ENCODE results near the gene MORN3.
"Not testable (repeated sequence)": the region's sequence is repeated elsewhere in the genome, so short reads cannot be mapped to it uniquely, and the experiment has no call there.

The MORN3 gene

DNA sequence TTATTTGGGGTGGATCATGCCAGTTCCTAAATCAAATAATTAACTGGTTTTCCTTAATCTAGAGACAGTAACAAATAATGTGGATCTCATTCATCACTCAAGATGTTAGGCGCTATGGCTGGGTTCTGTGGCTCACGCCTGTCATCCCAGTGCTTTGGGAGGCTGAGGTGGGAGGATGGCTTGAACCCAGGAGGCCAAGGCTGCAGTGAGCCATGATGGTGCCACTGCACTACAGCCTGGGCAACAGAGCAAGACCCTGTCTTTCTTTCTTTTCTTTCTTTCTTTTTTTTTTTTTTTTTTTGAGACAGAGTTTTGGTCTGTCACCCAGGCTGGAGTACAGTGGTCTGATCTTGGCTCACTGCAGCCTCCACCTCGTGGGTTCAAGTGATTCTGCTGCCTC, 23.3 kb upstream of the MORN3 start:
- not testable (repeated sequence) for DNase-seq (ENCODE audit: low spot score)

DNA sequence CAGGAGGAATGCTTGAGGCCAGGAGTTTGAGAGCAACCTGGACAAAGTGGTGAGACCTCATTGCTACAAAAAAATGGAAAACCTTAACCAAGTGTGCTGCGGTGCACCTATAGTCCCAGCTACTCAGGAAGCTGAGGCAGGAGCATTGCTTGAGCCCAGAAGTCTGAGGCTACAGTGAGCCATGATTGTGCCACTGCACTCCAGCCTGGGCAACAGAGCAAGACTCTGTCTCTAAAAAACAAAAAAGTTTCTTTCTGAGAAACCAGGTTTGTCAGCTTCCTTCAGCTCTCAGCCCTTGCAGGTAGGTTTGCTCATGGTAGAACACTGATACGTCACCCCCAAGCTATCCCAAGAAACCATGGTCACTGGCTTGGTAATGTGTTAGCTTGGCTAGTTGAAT, 20.0 kb upstream of the MORN3 start:
- no peak for DNase-seq (ENCODE audit: low spot score)

DNA sequence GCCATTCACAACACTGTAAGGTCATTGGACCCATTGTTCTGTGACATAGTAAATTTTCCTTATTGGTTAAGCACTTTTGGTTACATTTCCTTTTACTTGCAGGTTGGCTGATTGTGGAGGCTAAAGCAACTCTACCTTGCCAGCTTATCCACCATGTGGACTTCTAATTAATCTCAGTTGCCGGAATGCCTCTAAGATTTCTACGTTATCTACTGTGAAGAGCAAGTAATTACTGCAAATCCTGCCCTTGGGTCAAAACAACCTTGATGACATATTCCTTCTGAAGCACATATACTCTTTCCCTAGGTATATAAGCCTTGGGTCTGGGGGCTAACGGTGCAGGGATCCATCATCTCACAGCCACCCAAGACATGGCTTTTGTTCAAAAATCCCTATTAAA, 19.5 kb upstream of the MORN3 start:
- DNase-seq (ENCODE audit: low spot score): no peak

DNA sequence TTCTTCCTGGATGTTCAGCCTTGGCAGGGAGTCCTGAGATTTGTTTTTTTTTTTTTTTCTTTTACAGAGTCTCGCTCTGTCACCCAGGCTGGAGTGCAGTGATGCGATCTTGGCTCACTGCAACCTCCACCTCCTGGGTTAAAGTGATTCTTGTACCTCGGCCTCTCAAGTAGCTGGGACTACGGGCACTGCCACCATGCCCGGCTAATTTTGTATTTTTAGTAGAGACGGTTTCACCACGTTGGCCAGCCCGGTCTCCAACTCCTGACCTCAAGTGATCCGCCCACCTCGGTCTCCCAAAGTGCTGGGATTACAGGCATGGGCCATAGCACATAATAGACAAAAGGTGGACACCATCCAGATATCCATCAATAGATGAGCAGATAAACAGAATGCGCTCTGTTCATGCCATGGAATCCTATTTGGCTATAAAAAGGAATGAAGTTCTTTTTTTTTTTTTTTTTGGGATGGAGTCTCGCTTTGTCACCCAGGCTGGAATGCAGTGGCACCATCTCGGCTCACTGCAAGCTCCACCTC, 10.3 kb upstream of the MORN3 start:
- not testable (repeated sequence) for DNase-seq (ENCODE audit: low spot score)

DNA sequence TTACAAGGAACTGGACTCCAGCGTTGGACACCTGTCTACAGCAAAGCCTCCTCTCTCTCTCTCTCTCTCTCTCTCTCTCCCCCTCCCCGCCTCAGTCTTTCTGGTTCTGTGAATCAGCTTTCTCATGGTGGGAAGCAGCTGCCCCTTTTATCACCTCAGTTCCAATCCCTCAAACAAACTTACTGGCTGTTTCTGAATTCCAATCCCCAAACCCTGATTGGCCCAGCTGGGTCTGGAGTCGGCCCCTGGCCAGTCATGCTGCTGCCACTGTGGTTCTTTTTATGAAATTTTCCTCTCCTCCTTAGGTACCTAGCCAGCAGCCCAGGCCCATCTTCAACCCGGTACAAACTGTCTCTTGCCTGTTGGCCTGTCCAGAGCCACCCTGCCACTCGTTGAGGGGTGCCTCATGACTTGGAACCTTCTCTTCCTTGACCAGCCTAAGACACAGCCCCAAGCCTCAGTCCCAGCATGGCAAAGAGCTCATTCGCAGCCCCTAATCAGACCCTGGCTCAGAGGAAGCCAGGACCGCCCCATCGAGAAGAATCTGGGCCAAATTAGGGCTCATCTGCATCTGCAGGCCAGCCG, 9.4 kb upstream of the MORN3 start:
- DNase-seq (ENCODE audit: low spot score): no peak

DNA sequence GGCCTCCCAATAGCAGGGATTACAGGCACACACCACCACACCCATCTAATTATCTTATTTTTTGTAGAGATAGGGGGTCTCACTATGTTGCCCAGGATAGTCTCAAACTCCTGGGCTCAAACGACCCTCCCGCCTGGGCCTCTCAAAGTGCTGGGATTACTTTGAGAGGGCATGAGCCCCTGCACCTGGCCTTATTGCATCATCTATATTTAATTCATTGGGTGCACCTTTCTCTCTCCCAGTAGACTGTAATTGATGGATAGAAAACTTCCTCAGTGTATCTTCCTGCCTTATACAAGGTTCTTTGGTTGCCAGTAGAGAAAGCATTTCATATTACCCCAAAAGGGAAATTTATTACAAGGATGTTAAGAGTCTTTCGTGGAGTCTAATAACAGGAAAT, 8.9 kb upstream of the MORN3 start:
- no peak for DNase-seq (ENCODE audit: low spot score)

DNA sequence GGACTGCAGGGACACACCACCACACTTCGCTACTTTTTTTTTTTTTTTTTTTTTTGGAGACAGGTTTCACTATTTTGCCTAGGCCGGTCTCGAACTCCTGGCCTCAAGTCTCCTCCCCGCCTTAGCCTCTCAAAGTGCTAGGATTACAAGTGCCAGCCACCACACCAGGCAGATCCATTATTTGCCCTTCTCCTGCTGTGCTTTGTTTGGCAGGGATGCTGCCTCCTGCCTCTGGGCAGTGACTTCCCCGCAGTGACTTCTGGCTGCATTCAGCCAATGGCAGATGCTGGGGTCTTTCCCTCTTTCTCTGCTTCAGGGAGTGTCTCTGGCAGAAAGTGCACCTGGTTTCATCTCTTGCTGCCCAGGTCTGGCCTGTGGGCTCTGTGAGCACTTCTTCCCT, 6.7 kb upstream of the MORN3 start:
- DNase-seq (ENCODE audit: low spot score): no peak

DNA sequence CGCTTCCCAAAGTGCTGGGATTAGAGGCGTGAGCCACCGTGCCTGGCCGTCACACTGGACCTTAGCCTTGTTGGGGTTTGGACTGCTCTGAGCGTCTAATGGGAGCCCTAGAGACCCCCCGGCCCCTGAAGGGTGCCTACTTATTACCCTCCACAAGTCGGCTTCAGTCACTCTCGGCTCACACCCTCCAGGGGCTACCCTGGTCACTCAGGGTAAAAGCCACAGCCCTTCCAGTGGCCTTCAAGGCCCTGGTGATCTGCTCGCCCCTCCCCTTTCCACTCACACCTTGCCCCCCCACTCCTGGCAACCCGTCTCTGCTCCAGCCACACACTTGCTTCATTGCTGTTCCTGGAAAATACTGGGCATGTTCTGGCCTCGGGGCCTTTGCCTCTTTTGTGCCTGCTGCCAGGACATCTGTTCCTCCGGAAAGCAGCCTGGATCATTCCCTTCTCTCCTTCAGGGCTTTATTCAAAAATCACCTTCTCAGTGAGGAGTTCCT, 3.6 kb upstream of the MORN3 start:
- DNase-seq (ENCODE audit: low spot score): no peak

DNA sequence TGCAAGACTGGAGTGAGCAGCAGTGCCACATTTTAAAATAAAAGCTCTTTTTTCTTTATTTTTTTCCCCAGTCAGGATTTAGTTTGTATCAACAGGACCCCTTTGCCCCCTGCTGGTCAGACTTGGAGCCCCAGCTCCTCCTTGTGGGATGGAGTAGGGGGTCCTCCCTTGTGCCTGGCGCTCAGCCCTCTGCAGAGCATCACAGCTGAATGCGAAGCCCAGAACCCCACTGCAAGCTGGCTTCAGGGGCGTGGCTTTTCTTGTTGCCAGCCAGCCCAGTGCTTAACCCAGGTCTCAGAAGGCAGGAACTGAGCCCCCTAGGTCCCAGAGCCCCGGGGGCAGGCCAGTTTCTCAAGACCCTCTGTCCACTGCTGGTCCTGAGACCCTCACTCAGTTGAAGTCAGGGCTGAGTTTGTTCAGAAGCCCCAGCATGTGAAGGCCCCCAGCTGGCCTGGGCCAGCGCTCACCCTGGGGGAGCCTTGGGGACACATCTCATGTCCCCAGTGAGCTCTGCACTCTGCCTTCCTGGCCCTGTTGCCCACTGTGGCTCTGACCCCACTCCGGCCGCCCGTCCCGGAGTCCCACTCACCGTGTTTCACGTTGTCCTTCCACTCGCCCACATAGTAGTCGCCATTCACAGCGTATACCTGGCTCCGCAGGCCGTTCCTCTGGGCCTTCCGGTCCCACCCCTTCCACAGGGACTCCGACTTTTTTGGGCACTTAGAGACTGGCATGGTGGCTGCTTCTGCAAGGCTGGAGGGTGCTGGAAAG, 519 bp downstream of the MORN3 start:
- DNase-seq (ENCODE audit: low spot score): peak; percentile 51

DNA sequence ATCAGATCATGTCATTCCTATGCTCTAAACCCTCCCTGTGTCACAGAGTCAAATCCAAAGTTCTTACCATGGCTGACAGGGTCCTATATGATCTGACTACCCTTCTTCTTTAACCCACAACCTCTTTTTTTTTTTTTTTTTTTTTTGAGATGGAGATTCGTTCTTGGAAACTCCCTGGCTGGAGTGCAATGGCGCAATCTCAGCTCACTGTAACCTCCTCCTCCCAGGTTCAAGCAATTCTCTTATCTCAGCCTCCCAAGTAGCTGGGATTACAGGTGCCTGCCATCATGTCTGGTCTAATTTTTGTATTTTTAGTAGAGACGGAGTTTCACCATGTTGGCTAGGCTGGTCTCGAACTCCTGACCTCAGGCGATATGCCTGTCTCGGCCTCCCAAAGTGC, 2.6 kb downstream of the MORN3 start:
- not testable (repeated sequence) for DNase-seq (ENCODE audit: low spot score)

DNA sequence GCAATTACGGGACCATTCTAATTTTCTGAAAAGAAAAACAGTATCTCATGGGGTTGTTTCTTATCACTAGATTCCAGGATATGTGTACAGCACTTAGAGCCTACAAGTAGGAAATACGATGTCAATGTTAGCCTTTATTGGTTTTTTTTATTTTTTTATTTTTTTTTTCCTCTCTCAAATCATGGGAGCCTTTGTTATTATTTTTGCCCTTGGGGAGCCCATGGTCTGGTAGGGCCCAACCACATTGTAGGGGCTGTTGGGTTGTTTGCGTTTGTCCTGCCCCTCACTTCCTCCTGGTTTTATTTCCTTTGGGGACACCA, 5.9 kb downstream of the MORN3 start:
- DNase-seq (ENCODE audit: low spot score): no peak

DNA sequence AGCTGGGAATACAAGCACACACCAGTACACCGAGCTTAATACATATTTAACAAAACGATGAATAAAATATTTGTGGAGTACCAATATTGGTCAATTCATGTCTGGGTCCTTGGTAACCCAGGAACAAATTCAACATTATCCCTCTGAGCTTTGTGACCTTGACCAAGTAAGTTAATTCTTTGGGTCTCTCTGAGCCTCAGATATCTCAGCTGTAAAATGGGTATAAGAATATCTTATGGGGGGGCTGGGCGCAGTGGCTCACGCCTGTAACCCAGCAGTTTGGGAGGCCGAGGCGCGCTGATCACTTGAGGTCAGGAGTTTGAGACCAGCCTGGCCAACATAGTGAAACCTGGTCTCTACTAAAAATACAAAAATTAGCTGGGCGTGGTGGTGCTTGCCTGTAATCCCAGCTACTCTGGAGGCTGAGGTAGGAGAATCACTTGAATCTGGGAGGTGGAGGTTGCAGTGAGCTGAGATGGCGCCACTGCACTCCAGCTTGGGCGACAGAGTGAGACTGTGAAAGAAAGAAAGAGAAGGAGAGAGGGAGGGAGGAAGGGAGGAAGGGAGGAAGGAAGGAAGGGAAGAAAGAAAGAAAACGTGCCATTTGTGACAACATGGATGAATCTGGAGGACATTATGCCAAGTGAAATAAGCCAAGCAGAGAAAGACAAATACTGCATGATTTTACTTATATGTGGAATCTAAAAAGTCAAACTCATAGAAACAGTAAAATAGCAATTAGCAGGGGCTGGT, 7.9 kb downstream of the MORN3 start:
- not testable (repeated sequence) for DNase-seq (ENCODE audit: low spot score)

DNA sequence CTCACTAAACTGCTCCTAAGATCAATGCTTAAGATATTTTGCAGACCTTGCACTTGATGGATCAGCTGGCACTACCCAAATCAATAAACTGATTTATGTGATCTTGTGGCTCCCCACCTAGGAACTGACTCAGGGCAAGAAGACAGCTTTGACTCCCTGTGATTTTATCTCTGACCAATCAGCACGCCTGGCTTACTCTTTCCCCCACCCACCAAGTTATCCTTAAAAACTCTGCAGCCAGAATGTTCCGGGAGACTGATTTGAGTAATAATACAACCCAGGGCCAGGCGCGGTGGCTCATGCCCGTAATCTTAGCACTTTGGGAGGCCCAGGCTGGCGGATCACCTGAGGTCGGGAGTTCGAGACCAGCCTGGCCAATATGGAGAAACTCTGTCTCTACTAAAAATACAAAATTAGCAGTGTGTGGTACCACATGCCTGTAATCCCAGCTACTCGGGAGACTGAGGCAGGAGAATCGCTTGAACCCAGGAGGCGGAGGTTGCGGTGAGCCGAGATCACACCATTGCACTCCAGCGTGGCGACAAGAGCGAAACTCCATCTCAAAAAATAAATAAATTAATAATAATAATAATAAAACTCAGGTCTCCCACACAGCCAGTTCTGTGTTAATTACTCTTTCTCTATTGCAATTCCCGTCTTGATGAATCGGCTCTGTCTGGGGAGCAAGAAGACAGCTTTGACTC, 12.0 kb downstream of the MORN3 start:
- DNase-seq (ENCODE audit: low spot score): no peak

DNA sequence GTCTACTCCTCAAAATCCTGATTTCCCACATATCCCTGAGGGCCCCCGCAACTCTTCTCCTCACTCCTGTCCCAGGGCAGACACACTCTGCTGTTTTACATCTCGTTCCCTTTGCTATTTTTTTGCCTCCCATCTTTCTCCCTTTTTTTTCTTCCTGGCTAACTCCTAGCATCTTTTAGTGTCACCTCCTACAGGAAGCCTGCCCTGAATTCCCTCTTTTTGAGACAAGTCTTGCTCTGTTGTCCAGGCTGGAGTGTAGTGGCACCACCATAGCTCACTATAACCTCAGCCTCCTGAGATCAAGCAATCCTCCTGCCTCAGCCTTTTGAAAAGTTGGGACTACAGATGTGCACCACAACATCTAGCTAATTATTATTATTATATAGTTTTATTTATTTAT, 13.3 kb downstream of the MORN3 start:
- DNase-seq (ENCODE audit: low spot score): no peak

DNA sequence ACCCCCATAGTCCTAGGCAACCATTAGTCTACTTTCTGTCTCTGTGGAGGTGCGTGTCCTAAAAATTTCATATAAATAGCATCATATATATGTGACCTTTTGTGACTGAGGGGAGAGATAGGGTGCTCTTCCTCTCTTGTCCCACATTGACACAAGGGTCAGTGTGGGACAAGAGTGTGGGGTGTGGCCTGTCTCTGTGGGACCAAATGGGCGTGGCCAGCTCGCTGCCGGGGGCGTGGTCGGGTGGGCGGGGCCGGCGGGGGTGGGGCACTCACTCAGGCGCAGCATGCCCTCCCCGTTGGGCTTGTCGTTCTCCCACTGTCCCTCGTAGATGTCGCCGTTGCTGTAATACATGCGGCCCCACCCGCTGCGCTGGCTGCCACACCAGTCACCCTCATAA, 15.5 kb downstream of the MORN3 start:
- no peak for DNase-seq (ENCODE audit: low spot score)

DNA sequence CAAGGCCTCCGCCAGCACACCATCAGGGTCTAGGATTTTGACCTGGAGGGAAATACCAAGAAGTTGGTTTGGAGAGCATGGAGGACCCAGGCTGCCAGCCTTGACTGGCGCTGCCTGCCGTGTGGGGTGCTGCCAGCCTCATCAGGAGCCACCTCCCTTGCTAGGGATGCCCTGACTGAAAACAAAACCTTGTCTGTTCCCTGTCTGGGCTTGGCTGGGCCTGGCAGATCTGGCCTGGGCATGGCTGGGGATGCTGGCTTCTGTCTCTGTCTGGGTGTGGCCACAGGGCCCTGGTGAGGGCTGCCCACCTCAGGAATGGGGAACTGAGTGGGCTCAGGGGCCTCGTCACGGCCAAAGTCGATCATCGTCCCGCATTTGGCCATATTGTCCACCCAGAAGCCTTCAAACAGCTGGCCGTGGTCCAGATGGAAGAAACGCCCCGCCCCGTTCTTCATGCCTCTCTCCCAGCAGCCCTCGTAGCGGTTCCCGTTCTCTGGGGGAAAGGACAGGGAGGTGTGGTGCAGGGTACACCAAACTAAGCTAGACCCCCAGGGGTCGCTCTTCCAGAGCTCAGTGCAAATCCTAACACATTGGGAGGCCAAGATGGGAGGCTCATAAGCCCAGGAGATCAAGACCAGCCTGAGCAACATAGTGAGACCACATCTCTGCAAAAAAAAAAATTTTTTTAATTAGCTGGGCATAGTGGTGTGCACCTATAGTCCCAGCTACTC, 16.5 kb downstream of the MORN3 start:
- DNase-seq (ENCODE audit: low spot score): no peak

DNA sequence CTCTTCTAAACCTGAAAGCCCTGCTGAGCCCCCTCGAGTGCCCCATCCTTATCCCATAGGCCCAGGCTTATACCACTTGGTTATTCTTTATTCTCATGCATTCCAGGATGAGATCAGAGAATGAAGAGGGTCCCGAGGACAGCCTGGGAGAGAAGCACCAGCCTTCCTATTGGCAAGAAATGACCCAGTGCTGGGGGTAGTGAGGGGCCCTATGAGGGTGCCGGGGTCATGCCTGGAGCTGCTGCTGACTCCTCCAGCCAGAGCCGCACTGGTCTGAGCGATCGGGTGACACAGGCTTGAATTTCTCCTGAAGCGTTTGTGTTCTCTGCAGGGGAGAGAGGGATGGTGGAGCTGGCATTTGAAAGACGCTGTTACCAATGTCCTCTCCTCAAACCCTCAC, 18.1 kb downstream of the MORN3 start:
- DNase-seq (ENCODE audit: low spot score): no peak

DNA sequence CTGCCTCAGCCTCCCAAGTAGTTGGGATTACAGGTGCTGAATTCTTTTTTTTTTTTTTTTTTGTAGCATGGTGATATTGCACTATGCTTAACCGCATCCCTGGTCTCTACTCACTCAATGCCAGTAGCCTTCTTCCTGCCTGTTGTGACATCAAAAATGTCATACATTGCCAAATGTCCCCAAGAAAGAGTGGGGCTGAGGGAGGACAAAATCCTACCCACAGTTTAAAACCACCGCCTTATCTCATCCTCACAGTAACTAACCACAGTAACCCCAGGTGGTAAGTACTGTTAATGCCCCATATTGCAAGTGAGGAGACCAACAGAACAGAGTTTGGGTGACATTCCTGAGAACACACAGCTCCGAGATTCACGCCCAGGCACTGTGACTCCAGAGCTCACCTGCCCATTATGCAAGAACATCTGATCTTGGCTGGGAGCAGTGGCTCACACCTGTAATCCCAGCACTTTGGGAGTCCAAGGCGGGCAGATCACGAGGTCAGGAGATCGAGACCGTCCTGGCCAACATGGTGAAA, 19.6 kb downstream of the MORN3 start:
- no peak for DNase-seq (ENCODE audit: low spot score)

DNA sequence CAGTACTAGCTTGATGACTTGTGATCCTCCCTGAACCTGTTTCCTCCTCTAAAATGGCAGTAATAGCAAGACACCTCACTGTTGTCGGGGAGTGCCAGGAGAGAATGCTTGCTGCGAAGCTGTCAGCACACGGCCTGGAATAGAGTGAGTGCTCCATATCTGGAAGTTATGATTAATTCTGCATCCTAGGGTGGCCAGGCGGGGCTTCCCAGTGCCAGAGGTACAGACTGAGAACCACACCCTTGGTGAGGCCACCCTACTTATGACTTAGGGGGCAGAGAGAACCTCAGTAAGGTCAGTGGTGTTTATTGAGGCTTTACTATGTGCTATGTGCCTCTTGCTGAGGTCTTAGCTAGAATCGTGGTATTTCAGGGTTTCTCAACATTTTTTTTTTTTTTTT, 20.1 kb downstream of the MORN3 start:
- DNase-seq (ENCODE audit: low spot score): no peak

DNA sequence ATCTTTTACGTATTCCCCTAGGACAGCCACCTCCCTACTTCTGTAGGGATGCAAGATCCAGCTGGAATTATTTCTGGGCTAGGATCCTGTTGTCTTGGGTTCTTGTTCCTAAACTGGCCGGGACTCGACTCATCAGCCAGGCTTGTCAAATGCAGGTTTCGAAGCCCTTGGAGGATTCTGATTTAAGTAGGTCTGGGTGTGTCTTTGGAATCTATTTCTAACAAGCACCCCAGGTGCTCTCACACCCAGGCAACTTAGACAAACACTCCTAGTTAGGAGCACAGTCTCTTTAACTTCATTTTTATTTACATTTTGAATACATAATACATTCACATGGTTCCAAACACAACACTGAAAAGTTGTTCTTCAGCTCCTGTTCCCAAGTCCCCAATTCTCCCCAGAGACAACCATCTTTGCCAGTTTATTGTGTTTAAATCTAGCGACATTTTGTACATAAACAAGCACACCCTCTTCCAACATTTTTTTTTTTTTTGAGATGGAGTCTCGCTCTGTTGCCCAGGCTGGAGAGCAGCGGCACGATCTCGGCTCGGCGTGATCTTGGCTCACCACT, 20.9 kb downstream of the MORN3 start:
- no peak for DNase-seq (ENCODE audit: low spot score)

DNA sequence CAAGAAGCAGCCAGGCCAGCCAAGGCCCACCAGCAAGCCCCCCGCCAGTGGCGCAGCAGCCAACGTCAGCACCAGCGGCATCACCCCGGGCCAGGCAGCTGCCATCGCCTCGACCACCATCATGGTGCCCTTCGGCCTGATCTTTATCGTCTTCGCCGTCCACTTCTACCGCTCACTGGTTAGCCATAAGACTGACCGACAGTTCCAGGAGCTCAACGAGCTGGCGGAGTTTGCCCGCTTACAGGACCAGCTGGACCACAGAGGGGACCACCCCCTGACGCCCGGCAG, 28.2 kb downstream of the MORN3 start:
- no peak for DNase-seq (ENCODE audit: low spot score)

All from HuH-7.5 (cell line).